GM21515 (cell line): ENCODE measurements around the gene FAM186B.

Experiments used
- ATAC-seq: cut with Tn5 transposase; IDR thresholded peaks from one replicate; pipeline ENCODE4 v1.9.1; 2021; ENCODE audit not compliant: unreplicated experiment

The FAM186B gene

GRCh38 chr12:49636574-49636973 is 31.1 kb upstream of the FAM186B start:
- ATAC-seq: no peak

GRCh38 chr12:49635656-49636055 is 30.2 kb upstream of the FAM186B start:
- no peak for ATAC-seq

- no peak for ATAC-seq
These were observed 29.6 kb upstream of the FAM186B start for GRCh38 chr12:49635036-49635435.

GRCh38 chr12:49633703-49634345 is 28.4 kb upstream of the FAM186B start:
- ATAC-seq: no peak

- ATAC-seq: no peak
These were observed 27.7 kb upstream of the FAM186B start for GRCh38 chr12:49632986-49633702.

GRCh38 chr12:49632401-49632800 is 27.0 kb upstream of the FAM186B start:
- no peak for ATAC-seq

- ATAC-seq: no peak
These were observed 26.0 kb upstream of the FAM186B start for GRCh38 chr12:49631336-49631907.

GRCh38 chr12:49627752-49628360 is 22.4 kb upstream of the FAM186B start:
- no peak for ATAC-seq

- ATAC-seq: no peak
These were observed 21.4 kb upstream of the FAM186B start for GRCh38 chr12:49626836-49627235.

- no peak for ATAC-seq
These were observed 20.9 kb upstream of the FAM186B start for GRCh38 chr12:49626169-49626835.

- ATAC-seq: no peak
These were observed 19.6 kb upstream of the FAM186B start for GRCh38 chr12:49624921-49625577.

GRCh38 chr12:49623142-49623904 is 17.9 kb upstream of the FAM186B start, which contains the start of gene PRPF40B:
PRPF40B (plus strand) TSS chr12:49623561; CDS start chr12:49623591, 30 bp downstream.
- peak; percentile 67 for ATAC-seq

GRCh38 chr12:49622501-49623141 is 17.2 kb upstream of the FAM186B start:
- peak; percentile 34 for ATAC-seq

- ATAC-seq: no peak
These were observed 16.4 kb upstream of the FAM186B start for GRCh38 chr12:49621651-49622500.

- ATAC-seq: no peak
These were observed 13.8 kb upstream of the FAM186B start for GRCh38 chr12:49619286-49619685.

GRCh38 chr12:49618576-49618975 is 13.1 kb upstream of the FAM186B start:
- no peak for ATAC-seq

GRCh38 chr12:49616533-49617219 is 11.2 kb upstream of the FAM186B start:
- ATAC-seq: no peak

- no peak for ATAC-seq
These were observed 10.3 kb upstream of the FAM186B start for GRCh38 chr12:49615725-49616124.
